NCI-H2107 treated with DMSO at 0.1 percent for 48 hours (cell line): ENCODE results near the gene PIGZ.
"Not testable (repeated sequence)": the region's sequence is repeated elsewhere in the genome, so short reads cannot be mapped to it uniquely, and the experiment has no call there.

Experiments used
- DNase-seq: peaks from one replicate; lab custom pipeline; 2025; ENCODE audit not compliant: unreplicated experiment; lab: John Stamatoyannopoulos, UW

The PIGZ gene

DNA sequence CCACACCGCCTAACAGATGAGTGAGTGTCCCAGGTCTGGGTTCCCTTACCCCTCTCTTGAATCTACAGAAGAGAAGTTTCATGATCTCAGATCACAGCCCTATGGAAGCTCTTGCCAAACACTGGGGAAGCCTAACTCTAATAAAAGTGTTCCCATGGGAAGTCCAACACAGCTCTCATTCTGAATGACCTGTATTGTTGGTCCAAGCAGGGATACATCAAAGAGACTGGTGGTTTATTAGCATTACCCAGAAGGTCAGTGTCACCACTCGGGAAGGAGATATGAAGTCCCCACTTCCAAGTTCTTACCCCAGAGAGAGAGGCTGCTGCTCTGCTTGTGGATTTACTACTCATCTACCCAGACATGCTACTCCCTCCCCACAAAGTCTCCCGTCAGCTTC lies 17.3 kb downstream of the PIGZ start:
- no peak for DNase-seq

DNA sequence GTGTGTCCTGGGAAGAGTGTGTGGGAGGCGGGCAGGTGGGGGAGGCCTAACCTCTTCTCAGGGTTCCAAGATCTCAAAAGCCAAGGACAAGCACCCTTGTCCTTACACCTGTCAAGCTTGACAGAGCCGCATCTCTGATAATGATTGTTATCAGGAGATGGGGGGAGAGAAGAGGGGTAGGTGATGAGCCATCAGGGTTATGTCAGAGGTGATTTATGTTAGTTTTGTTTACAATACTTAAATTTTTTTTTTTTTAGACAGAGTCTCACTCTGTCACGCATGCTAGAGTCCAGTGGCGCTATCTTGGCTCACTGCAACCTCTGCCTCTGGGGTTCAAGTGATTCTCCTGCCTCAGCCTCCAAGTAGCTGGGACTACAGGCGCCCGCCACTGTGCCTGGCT lies 18.9 kb downstream of the PIGZ start:
- no peak for DNase-seq

DNA sequence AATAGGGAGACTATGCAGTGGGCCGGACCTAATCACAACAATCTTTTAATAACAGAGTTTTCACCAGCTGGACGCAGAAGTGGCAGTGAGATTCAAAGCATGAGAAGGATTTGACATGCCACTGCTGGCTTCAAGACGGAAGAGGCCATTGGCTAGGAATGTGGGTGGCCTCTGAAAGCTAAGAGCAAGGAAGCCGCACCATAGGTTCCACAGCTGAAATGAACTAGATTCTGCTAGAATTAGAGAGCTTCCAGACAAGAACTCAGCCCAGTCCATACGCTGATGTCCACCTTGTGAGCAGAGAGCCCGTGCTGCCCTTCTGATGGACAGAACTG lies 19.4 kb downstream of the PIGZ start:
- DNase-seq: no peak

DNA sequence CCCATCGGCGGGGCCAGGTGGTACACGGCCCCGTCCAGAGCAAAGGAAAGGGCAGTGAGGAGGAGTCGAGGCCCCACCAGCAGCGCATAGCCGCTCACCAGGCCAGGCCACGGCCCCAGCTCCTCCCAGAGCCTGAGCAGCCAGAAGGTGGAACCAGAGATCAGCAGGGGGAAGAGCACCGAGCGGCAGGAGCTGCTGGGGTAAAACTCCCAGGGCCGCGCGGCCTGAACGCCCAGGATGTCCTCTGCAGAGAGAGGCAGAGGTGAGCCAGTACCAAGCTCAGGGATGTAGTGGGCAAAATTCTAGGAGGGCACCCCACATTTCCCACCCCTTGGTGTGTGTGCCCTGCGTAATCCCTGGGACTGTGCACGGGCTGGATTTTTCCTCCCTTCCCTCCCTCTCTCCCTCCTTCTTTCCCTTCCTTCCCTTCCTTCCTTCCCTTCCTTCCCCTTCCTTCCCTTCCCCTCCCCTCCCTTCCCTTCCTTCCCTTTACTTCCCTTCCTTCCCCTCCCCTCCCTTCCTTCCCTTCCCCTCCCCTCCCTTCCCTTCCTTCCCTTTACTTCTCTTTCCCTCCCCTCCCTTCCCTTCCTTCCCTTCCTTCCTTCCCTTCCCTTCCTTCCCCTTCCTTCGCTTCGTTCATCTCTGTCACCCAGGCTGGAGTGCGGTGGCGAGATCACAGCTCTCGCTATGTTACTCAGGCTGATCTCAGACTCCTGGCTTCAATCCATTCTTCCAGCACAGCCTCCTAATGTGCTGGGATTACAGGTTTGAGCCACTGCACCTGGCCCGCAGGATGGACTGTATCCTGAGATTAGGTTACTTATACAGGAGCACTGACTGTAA lies 20.0 kb downstream of the PIGZ start:
- DNase-seq: no peak

DNA sequence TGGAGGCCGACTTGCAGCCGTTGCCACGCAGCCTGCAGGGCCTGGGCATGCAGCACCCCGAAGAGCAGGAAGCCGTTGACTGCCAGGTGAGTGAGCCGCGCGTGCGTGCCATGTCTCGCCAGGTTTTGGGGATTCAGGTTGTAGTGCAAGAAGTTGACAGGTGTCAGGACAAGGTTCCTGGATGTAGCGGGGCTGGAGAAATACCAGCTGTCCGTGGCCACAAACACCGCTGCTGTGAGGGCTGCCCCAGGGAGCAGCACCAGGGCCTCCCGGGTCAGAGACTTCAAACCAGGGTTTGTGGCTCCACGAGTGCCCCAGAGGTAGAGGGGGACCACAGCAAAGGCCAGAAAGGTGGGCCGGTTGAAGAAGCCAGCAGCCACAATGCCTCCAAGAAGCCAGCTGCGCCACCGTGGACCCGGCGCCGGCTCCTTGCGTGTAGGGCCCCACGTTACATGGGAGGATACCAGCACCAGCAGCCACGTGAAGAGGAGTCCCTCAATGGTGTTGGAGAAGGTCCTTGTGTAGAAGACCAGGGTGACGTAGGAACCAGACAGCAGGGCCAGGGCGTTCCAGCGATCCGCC lies 20.7 kb downstream of the PIGZ start:
- no peak for DNase-seq

DNA sequence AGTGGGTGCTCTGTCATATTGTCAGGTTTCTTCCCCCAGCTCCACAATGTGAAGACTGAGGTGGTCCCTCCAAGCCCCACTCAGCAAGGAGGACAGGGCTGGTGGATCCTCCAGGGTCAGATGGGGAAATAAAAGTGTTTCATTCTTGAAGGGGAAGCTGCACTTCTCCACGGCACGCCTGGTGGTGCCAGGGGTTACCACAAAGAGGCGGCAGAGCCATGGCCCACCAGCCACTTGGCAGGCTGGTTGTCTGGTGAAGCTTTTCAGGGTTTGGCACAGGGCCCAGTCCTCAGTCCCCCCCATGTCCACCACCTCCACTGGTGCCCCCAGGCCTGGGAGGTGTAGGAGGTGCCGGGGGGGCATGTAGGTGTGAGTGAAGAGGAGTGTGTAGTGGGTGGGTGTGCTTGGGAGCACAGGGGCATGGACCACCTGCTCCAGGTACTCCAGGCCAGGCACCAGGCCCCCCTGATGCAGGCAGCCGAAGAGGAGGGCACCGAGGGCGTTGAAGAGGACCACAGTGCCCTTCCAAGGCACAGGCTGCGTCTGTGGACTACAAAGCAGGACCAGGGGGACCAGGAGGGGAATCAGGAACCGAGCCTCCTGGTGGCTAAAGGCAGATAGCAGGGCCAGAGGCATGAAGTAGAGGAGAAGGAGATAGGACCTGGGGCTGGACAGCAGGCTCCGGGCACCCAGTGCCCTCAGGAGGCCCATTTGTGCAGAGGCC lies 21.3 kb downstream of the PIGZ start:
- DNase-seq: no peak

DNA sequence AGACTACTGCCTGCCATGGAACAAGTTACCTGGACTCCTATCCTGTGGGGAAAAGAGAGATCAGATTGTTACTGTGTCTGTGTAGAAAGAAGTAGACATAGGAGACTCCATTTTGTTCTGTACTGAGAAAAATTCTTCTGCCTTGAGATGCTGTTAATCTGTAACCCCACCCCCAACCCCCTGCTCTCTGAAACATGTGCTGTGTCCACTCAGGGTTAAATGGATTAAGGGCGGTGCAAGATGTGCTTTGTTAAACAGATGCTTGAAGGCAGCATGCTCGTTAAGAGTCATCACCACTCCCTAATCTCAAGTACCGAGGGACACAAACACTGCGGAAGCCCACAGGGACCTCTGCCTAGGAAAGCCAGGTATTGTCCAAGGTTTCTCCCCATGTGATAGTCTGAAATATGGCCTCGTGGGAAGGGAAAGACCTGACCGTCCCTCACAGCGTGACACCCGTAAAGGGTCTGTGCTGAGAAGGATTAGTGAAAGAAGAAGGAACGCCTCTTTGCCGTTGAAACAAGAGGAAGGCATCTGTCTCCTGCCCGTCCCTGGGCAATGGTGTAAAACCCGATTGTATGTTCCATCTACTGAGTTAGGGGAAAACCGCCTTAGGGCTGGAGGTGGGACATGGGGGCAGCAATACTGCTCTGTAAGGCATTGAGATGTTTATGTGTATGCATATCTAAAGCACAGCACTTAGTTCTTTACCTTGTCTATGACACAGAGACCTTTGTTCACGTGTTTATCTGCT lies 24.4 kb downstream of the PIGZ start:
- not testable (repeated sequence) for DNase-seq

DNA sequence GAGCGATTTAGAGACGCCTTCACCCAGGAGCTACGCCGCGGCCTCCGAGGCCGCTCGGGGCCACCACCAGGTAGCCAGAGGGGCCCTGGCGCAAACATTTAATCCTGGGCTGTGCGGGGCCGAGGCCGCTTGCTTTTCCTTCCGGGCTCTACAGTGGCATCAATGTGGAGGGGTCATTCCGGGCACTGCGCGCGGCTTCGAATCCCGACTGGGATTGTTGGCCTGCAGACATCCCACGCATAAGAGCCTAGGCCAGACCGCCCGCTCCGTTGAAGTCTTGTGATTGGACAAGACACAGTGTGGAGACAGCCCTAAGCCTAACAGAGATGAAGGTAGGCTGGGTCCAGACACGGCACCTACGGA lies 25.7 kb downstream of the PIGZ start:
- DNase-seq: no peak

DNA sequence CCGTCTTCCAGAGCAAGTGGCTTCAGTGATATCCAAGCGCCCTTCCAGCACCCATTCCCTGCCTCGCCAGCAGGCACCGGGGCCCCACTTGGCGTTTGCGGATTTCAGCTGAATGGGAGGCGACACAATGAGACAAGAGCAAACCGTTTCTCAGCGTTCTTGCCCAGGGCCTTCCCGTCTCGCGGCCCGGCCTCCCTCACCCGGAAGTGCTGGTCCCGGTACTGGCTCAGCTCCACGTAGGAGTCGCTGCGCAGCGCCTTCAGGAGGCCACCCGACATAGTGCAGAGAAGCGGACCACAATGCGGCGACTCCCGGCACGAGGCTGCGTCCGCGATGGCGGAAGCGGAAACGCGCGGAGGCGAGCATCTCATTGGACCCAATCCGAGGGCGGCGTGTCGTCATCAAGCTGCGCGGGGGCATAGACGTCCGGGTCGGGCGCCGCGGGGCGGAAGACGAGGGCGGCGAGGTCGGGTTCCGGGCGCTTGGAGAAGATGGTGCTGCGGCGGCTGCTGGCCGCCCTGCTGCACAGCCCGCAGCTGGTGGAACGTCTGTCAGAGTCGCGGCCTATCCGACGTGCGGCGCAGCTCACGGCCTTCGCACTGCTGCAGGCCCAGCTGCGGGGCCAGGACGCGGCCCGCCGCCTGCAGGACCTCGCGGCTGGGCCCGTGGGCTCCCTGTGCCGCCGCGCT lies 26.3 kb downstream of the PIGZ start, which contains the start of gene NCBP2:
Gene NCBP2 (minus strand): TSS at position 303 of the 689 bp plus-strand sequence. CDS start 25 bp downstream, at position 278.
- peak; percentile 98 for DNase-seq

DNA sequence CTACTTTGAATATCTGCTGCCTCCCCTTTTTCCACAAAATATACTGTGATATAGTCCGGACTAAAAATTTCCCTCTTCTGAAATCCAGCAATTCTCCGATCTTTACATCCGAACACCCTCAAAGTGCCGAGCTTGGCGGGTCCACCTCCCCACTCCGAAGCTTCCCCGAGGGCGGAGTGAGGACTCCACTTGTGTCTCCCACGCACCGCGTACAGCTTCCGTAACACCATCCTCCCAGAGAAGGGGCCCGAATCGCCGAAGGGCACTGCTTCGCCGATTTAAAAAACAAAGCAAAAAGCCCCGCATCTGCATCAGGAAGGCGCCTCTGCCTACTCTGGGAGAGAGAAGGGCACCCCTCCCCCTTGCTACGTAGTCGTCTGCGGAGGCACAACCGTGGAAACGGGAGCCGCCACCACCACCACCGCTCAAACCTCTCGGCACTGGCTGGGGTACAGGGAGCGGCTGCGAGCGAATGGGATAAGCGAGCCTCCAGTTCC lies 26.9 kb downstream of the PIGZ start:
- peak; percentile 59 for DNase-seq

DNA sequence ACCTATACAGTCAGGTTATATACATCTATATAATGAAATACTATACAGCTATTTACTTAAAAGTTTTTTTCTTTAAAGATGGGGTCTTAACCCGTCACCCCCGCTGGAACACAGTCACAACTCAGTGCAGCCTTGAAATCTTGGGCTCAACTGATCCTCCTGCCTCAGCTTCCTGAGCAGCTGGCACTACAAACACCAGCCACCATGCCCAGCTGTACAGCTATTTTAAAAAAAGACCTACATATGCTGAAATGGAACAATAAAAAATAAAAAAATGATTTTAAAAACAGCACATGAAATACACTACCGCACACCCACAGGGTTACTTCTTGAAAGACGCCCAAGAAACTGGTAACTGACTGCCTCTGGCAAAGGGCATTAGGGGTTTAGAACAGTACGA lies 30.1 kb downstream of the PIGZ start:
- DNase-seq: no peak

DNA sequence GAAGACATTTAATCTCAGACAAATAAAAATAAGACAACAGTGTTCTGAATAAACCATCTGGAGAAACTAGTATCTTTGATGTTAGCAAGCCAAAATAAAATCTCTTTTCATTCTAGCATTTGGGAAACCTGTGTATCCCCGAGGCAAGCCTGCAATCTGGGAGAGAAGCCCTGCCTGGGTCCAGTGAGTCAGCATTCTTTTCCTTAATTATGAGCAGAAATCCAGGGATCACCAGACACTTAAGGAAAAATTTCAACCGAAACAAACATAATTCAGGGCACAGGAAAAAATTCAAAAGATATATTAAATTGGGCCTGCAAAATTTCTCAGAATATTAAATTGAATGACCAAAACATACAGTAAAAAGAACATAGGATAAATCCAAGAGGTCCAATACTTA lies 30.5 kb downstream of the PIGZ start:
- no peak for DNase-seq

DNA sequence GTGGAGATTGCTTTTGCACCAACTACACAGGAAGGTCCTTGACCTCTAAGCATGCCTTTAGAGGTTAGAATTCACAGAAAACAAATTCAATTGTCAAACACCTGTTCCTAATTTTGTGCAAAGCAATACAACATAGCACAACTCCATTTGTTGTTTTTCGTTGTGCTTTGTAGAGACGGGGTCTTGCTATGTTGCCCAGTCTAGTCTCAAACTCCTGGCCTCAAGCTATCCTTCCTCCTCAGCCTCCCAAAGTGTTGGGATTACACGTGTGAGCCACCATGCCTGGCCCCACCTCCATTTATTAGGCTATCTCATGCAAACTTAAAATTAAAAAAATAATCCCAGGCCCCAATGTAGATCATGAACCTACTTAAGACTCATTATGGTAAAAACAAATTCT lies 32.3 kb downstream of the PIGZ start:
- DNase-seq: no peak

DNA sequence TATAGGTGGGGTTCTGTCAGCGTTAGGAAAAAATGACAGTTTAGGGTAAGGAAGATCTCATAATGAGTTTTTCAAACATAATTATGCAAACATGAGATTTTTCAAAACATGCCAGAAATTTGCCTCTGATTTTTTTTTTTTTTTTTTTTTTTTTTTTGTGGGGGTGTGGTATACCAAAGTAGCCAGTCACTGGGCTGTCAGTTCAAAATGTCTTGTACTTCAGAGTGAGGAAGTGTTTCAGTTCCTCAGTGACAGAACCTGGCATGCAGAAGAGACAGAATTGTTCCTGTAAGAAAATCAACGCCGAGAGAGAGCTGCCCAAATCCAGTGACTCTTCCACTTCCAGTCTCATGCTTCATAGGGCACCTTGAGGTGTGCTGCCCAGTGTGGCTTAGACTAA lies 36.0 kb downstream of the PIGZ start:
- DNase-seq: no peak

DNA sequence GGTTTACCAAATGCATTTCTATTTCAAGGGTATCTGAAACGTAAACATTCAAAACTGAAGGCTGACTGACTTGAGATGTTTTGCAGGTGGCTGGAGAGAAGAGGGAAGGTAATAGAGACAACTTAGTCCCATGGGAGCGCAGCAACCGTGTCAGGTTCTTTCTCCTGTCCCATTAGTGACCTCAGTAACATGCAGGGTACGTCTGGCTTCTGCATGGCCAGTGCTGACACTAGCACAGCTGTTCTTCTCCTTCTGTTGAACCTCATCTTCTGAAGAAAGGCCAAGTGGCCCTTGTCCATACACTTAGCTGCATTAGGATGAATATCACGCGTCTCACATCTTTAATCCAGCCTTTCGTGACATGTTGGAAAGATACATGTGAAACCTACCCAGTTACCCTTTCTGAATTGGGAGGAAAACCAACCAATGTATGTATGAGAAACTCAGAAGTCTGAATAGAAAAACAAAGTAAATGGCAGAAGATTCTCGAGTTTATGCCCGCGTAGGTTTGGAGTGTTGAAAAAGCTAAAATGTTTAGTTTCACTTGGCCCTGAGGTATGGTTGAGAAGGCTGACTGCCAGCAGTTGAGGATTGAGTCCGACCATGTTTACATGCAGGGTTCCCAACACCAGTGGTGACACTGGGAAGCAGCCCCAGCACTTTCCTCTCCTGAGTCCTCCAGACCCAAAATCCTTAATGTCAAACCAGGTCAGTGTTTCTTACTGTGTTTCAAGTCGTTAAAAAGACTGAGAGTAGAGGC lies 36.6 kb downstream of the PIGZ start:
- DNase-seq: peak; percentile 67

DNA sequence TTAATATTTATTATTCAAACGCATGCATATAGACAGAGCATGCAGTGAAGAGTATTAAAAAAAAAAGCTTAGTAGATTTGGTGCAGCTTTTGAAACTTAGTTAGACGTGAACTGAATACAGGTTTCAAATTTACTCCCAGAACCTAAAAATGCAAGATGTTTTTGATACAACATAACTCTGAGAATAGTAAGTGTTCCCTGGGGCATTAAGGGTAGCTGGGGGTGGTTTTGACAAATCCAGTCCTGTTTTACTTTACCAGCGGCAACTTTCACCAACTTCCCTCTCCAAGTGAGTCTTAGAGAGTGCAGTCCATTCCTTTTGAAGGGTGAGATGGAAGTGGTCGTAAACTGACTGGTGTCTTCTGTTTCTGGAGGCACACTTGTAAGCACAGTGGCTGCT lies 37.5 kb downstream of the PIGZ start:
- no peak for DNase-seq

DNA sequence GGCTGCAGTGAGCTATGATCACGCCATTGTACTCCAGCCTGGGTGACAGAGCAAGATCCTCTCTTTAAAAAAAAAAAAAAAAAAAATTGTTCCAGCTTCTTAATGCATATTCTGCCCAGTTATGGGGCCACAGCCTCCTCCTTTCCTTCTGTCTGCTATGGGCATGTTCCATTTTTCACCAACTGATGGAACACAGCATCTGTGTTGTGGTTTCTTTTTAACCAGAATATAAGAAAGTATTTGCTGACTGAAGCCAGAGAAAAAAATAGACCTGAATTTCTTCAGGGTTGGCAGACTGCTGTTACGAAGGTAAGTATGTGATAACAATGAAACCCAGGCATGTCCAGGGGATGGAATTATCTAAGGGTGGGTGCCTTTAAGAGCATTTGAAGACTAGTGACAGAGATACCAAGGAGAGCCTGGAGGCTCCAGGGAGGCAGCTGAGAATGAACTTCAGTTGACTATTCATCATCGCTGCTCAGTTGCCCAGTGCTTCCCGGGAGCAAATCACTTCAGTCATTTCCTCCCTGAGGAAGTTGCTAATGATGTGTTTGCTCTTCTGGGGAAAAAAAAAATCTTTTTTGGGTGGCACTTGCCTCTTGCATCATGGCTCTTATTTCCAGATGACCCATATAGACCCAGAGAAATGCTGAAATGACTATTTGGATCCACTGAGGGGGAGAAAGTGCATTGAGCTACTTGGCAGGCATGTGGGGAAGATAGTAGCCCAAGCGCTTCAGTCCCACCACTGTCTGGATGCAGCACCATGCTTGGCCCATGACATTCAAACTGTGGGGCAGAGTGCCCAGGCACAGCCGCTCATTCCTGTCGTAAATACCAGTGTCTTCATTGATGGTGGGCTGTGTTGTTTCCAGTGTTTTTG lies 40.8 kb downstream of the PIGZ start:
- DNase-seq: no peak

DNA sequence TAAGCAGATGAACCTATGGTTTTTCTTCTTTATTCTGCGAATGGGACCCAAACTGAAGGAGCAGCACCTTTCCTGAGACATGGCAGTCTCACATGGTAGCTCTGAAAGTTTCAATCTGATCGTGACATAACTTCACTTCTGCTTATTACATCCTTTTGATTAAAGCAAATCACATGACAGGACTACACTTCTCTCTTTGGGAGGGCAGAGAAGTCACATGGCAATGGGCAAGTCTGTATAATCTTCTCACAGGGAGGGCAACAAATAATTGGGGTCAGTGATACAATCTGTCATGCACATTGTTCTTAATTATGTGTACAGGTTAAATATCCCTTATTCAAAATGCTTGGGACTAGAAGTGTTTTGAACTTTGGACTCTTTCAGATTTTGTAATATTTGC lies 47.9 kb downstream of the PIGZ start:
- no peak for DNase-seq

DNA sequence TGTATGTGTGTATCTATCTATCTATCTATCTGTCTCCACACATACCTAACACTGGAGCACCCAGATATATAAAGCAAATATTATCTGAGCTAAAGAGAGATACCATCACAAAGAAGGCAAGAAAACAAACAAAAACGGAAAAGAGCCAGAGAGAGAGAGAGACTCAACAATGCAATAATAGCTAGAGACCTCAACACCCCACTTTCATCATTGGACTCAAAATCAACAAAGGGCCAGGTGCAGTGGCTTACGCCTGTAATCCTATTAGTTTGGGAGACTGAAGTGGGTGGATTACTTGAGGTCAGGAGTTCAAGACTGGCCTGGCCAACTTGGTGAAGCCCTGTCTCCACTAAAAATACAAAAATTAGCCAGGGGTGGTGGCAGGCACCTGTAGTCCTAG lies 49.7 kb downstream of the PIGZ start:
- DNase-seq: no peak
